SK-N-MC (cell line): Measurements from ENCODE around the gene HSPA2.

Experiments used
- EZH2 ChIP-seq: fragments of 200-600 bp; sonication (generic); IDR thresholded peaks from one replicate; pipeline ENCODE4 v1.6.1; 2017; ENCODE audit warnings: antibody characterized with exemption
- POLR2AphosphoS5 ChIP-seq: IDR thresholded peaks from 2 replicates; pipeline ENCODE4 v1.6.1; 2012; ENCODE audit warnings: mild to moderate bottlenecking, low read depth, low read length, borderline replicate concordance

DNA sequence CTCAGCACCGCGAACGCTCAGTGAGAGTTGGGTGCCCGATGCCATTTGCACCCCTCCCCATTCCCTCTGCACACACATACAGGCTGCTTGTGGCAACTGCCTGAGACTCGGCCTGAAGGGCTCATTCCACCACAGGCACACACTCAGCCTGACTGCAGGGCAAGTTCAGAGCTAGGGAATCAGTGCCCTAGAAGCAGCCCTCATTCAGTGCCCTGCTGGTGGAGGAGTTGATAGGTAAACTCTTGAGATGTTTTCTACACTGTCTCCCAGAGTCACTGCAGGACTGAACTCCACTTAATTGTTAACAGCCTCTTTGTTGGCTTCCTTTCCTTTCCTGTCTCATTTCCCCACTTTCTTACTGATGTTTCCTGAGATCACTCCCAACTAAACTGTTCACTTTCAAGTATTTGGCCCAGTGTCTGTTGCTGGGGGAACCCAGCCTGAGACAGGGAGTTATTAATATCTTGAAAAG lies 26.1 kb downstream of the HSPA2 start:
- TF ChIP-seq EZH2 = no peak
- TF ChIP-seq POLR2AphosphoS5 = no peak
